ENCODE data around the gene DOCK3.
"Not testable (repeated sequence)": the region's sequence is repeated elsewhere in the genome, so short reads cannot be mapped to it uniquely, and the experiment has no call there.

DOCK3 gene

GRCh38 chr3:51295625-51296024, 620.9 kb downstream of the DOCK3 start:
- H3K4me3 ChIP-seq (ENCODE audit: control insufficient read depth, low read depth, low read length) = no peak overlapping the region
- TF ChIP-seq CTCF (IDR thresholded peaks at IDR 0.05; ENCODE audit: control insufficient read depth, insufficient read depth, low read depth, low read length, missing control alignments) = no peak
- no peak for DNase-seq (ENCODE audit: low read depth)

- TF ChIP-seq CTCF (IDR thresholded peaks at IDR 0.05; ENCODE audit: control insufficient read depth, insufficient read depth, low read depth, low read length, missing control alignments) = no peak
- DNase-seq (ENCODE audit: low read depth) = no peak
- H3K4me3 ChIP-seq (ENCODE audit: control insufficient read depth, low read depth, low read length) = no peak overlapping the region
Observed at GRCh38 chr3:51297333-51297732, 622.6 kb downstream of the DOCK3 start.

DNA sequence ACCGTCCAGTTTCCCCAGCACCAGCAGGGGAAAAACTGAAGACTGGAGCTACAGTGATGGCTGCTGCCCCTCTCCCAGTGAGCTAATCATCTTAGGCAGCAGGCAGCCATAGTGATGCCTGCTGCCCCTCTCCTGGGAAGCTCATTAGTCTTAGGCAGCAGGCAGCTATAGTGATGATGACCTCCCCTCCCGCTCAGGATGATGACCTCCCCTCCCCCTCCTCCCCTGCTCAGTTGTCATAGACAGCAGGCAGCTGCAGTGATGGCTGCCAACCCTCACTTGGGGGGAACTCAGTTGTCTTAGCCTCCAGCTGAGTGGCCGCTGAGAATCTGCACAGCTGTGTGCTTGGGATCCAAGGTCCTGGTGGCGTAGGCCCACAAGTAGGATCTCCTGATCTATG, 629.5 kb downstream of the DOCK3 start:
- TF ChIP-seq CTCF (IDR thresholded peaks at IDR 0.05; ENCODE audit: control insufficient read depth, insufficient read depth, low read depth, low read length, missing control alignments) = no peak
- no peak for DNase-seq (ENCODE audit: low read depth)
- no peak overlapping the region for H3K4me3 ChIP-seq (ENCODE audit: control insufficient read depth, low read depth, low read length)

- H3K4me3 ChIP-seq (ENCODE audit: control insufficient read depth, low read depth, low read length) = no peak overlapping the region
- no peak for TF ChIP-seq CTCF (IDR thresholded peaks at IDR 0.05; ENCODE audit: control insufficient read depth, insufficient read depth, low read depth, low read length, missing control alignments)
- no peak for DNase-seq (ENCODE audit: low read depth)
Observed at GRCh38 chr3:51306093-51306492, 631.4 kb downstream of the DOCK3 start.

GRCh38 chr3:51307458-51307857, 632.7 kb downstream of the DOCK3 start:
- no peak for DNase-seq (ENCODE audit: low read depth)
- H3K4me3 ChIP-seq (ENCODE audit: control insufficient read depth, low read depth, low read length) = no peak overlapping the region
- no peak for TF ChIP-seq CTCF (IDR thresholded peaks at IDR 0.05; ENCODE audit: control insufficient read depth, insufficient read depth, low read depth, low read length, missing control alignments)

DNA sequence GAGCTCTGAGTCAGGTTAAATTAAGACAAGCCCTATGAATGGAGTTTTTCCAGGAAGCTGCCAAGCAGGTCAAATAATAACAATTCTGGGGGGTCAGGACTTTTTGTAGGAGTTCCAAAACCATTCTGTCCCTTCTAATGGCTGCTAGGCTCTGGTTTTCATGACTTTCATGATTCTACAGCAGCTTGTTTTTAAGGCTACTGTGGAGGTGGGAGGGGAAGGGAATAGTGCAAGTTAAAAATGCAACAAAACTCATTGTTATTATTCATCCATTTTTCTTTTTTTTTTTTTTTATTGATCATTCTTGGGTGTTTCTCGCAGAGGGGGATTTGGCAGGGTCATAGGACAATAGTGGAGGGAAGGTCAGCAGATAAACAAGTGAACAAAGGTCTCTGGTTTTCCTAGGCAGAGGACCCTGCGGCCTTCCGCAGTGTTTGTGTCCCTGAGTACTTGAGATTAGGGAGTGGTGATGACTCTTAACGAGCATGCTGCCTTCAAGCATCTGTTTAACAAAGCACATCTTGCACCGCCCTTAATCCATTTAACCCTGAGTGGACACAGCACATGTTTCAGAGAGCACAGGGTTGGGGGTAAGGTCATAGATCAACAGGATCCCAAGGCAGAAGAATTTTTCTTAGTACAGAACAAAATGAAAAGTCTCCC, 633.3 kb downstream of the DOCK3 start:
- not testable (repeated sequence) for H3K4me3 ChIP-seq (ENCODE audit: control insufficient read depth, low read depth, low read length); DNase-seq (ENCODE audit: low read depth)

DNA sequence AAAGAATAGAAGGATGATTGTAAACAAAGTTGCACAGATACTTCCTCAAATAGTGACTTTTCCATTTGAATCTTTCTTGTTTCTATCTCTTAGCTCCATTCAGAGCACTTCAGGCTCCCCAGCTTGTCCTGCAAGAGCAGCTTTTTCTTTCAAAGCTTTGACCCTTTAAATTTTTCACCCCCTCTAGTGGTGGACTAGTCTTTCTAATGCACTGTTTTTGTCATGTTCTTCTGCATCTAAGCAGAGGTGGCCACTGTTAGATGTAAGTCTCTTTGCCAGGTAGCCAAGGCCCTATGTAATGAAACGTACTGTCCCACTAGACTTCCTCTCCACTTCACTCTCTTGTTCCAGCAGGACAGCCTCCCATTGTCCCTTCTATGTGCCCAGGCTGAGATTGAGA, 636.3 kb downstream of the DOCK3 start:
- H3K4me3 ChIP-seq (ENCODE audit: control insufficient read depth, low read depth, low read length) = no peak overlapping the region
- DNase-seq (ENCODE audit: low read depth) = no peak

More for the DNA sequence above, 636.3 kb downstream of the DOCK3 start:
- peak; percentile 55 for TF ChIP-seq CTCF (IDR thresholded peaks at IDR 0.05; ENCODE audit: control insufficient read depth, insufficient read depth, low read depth, low read length, missing control alignments)

Data from AG09309 (cell line).